HG02588 (cell line): Measurements from ENCODE around the gene STEEP1.

ENCODE experiments used
- ATAC-seq: cut with Tn5 transposase; IDR thresholded peaks from one replicate; pipeline ENCODE4 v1.9.1; 2021; ENCODE audit warnings: mild to moderate bottlenecking, moderate library complexity; ENCODE audit not compliant: unreplicated experiment

STEEP1 gene

DNA sequence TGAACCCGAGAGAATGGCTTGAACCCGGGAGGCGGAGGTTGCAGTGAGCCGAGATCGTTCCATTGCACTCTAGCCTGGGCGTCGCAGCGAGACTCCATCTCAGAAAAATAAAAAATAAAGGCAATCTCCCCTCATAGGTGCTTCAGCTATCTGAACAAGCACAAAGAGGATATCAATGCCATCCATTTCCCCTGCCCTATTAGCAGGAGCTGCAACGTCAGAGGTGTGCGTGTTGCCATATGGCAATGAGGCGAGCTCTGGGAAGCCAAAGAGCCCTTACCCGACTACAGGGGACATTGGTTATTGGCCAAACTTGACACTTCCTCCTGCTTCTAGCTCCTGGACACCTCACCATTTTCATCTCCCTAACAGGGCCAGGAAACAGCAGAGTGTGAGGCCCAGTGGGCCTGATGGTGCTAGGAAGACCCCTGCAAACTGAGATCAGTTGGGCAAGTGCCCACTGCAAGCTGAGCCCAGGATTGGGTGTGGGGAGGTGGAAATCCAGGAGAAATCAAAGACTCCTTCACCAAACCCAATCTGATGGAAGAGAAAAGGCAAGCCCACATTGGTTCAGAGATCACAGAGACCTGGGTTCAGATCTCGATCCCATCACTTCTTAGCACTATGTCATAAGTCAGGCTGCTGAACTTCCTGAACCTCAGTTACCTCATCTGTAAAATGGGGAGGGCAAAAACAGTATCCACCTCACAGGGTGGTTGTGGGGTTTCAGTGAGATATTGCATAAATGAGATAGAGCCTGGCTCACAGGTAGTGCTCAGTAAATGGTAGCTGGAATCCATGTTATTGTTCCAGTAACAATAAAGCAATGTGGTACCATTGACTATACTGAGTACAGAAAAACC is 75.8 kb downstream of the STEEP1 start:
- ATAC-seq = no peak

DNA sequence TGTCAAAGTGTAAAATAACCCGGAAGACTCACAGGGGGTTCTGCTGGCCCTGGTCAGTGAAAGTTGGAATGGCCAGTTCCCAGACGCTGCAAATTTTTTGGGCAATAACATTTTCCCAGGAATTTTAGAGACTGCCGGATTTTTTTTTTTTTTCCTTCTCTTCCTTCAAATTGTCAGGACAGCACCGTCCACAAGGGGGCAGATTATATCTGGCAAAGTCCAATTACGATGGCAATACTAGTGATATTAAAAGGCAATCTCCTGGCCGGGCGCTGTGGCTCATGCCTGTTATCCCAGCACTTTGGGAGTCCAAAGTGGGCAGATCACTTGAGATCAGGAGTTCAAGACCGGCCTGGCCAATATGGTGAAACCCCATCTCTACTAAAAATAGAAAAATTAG is 76.5 kb downstream of the STEEP1 start:
- no peak for ATAC-seq
